GM20000 (cell line): ENCODE data around the gene SYNGR4.
"Not testable (repeated sequence)": the region's sequence is repeated elsewhere in the genome, so short reads cannot be mapped to it uniquely, and the experiment has no call there.

Source experiments
- DNase-seq: peaks from one replicate; pipeline ENCODE4 v3.0.0; 2012; ENCODE audit warnings: low spot score
- TF ChIP-seq, protein P1 (sequence below): IDR thresholded peaks from 2 replicates; pipeline ENCODE4 v1.5.1; 2012; ENCODE audit warnings: mild to moderate bottlenecking, control low read depth; ENCODE audit errors: extremely low read depth, missing control alignments

Gene SYNGR4

DNA sequence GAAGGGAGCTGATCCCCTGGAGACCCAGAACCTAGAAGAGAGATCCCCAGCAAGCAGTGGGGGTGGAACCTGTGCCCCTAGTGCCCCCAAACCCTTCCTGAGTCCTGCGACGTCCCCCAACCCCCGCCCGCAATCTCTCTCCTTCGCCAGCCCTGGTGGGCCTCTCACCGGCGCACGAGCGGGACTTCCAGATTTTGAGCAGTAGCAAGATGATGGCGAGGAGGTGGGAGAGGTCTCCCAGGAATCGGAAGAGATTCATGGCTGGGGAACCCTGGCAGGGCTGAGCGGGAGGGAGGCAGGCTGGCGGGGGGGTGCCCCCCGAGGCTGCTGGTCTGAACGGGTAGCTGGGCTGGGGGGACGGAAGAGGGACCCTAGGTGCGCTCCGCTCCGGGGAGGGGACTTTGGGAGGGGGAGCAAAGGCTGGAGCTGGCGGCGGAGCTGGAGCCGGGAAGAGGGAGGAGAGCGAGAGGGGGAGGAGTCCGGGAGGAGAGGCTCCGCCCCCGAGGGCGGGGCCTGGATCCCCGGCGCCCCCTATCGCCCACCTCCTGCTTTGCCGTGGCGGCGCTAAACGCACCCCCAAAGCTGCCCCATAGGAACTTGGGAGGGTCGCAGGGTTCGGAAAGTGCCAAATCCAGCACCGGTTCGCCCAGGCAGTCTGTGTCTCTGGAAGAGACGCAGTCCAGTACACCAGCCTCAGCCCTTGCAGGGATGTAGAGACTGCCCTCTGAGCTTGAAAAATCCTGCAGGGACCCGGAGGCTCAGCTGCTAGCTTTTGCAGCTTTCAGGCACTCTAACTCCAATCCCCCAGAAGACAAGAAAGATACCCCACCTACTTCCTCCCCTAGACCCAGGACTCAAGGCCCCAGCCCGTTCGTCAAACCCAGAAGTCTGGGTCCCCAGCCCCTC lies 27.2 kb downstream of the SYNGR4 start, which contains the start of gene KDELR1:
Gene KDELR1 (minus strand): TSS at position 452 of the 906 bp plus-strand sequence. CDS start 193 bp downstream, at position 259.
- DNase-seq, result peak; percentile 92
- TF ChIP-seq, protein P1, sequence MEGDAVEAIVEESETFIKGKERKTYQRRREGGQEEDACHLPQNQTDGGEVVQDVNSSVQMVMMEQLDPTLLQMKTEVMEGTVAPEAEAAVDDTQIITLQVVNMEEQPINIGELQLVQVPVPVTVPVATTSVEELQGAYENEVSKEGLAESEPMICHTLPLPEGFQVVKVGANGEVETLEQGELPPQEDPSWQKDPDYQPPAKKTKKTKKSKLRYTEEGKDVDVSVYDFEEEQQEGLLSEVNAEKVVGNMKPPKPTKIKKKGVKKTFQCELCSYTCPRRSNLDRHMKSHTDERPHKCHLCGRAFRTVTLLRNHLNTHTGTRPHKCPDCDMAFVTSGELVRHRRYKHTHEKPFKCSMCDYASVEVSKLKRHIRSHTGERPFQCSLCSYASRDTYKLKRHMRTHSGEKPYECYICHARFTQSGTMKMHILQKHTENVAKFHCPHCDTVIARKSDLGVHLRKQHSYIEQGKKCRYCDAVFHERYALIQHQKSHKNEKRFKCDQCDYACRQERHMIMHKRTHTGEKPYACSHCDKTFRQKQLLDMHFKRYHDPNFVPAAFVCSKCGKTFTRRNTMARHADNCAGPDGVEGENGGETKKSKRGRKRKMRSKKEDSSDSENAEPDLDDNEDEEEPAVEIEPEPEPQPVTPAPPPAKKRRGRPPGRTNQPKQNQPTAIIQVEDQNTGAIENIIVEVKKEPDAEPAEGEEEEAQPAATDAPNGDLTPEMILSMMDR, result peak; percentile 71

DNA sequence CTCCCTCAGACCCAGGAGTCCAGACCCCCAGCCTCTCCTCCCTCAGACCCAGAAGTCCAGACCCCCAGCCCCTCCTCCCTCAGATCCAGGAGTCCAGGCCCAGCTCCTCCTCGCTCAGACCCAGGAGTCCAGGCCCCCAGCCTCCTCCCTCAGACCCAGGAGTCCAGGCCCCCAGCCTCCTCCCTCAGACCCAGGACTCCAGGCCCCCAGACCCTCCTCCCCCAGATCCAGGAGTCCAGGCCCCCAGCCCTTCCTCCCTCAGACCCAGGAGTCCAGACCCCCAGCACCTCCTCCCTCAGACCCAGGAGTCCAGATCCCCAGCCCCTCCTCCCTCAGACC lies 27.8 kb downstream of the SYNGR4 start:
- DNase-seq, result not testable (repeated sequence)

DNA sequence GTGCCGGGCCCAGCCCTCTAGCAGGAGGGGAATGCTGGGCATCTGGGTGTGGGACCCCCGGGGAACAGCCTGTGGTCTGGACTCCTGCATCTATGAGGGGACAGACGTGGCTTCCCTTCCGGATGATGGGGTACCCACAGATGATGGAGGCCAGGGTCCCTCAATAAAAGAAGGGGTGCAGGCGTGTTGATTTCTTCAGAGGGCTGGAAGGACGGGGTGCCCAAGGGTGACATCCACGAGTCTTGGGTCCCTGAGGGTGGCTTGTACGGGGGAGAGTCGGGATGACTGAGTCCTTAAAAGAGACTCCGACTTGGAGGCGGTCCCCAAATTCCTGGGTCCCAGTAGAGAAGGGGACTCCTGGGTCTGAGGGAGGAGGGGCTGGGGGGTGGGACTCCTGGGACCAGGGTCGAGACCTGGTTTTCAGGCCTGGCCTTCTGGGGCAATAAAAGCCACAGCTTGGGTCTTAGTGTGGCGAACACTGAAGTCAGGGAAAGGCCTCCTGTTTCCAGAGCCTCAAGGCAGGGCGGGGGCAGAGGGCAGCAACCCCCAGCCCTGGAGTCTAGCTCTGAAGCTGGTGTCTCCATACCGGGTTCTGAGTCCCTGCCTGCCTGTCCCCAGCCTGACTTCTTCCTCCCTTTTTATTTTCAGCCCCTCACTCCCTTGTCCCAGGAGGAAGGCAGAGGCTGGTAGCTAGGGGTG lies 28.8 kb downstream of the SYNGR4 start:
- TF ChIP-seq, protein P1, result no peak
- no peak for DNase-seq

DNA sequence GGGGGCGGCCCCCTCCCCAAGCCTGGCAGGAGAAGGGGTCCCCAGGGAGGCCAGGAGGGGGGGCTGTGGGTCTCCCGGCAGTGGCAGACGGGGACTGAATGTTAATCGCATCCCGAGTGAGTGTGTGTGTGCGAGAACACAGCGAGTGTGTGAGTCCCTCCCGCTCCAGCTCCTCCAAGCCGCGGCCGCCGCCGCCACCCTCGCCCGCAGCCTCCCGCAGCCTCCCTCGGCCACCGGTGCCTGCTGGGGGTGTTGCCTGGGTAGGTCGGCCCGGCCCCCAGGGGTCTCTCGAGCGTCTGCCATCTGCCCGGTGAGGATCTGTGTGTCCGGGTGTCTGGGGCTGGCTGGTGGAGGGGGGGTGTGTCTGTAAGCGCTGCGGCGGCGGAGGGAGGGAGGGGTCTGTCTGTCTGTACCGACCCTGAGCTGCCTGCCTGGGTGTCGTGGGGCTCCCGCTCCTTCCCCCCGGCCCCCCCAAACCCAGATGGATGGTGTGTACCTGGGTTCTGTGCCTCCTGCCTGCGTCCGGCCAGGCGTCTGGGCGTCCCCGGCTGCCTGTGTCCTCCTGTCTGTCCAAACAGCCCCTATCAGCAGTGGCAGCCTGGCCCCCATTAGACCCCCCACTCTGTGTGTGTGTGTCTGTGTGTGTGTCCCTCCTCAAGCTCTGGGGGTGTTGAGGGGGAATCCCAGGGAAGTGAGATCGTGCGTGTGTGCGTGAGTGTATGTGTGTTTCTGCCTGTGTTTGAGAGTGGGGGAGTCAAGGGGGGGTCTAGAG lies 29.6 kb downstream of the SYNGR4 start, which contains the start of gene GRIN2D:
Gene GRIN2D (plus strand): TSS at position 110 of the 772 bp plus-strand sequence. CDS start 4,725 bp downstream, outside the sequence.
- TF ChIP-seq, protein P1, result no peak
- DNase-seq, result no peak

DNA sequence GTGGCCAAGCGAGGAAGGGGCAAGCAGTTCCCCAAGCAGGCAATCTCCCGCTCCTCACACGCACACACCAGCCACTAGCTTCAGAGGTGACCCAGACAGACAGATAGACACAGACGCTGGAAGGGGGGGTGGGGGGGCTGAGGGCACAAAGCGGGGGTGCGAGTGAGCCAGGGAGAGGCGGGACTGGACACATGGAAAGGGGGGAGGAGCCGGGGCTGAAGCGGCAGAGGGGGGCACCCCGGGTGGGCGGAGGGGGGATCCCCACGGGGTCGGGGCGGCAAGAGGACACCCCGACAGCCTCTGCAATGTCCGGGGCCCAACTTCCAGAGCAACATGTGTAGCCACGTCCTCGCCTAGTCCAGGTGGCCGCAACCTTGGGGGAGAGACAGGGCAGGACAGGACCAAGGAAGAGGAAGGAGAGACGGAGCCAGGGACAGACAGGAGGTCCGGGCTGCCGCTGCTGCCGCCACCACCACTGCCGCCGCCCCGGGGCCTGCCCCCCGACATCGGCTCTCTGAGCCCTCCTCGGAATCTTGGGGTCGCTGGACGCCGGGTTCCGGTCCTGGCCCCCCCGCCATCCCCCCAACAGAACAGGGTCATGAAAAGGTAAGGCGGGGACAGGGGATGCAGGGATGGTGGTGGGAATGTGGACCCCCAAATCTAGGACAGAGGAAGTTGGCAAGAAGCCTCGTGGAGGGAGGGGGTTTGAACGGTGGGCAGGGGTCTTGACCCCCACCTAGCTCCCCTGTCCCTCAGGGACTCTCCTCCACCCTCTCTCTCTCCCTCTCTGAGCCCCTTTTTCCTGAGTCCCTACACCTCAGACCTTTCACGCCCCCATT lies 30.4 kb downstream of the SYNGR4 start:
- TF ChIP-seq, protein P1, result no peak

DNA sequence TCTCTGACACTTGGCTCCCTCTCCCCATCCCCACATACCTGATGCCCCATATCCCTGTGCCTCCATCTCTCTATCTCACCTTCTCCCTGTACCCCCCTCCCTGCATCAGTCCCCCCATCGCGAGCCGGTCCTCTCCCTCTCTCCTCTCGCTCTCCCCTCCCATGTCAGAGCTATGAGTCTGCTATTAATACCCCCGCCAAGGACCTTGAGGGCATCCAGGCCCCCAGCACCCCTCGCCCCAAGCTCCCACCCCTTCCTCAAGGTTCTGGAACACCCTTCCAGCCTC lies 30.9 kb downstream of the SYNGR4 start:
- TF ChIP-seq, protein P1, result no peak
- no peak for DNase-seq

More for the DNA sequence above, 30.4 kb downstream of the SYNGR4 start:
- DNase-seq, result no peak

DNA sequence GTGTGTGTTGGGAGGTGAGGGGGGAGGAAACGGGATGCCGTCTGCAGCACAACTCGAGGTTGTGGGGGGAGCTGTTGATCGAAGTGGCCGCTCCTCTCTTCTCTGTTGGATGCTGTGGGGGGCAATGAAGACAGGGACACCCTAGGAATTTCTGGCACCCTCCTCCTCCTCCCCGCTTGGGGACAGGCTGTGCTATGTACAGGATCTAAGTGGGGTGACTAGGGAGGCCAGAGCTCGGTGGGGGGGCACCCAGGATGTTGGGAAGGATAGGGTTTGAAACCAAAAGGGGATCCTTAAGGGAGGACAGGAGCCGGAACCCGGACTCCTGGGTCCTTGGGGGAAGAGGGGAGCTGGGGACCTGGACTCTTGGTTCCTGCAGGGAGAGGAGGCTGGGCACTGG lies 31.3 kb downstream of the SYNGR4 start:
- TF ChIP-seq, protein P1, result no peak
- DNase-seq, result no peak
